ENCODE measurements around the gene SORCS1.
A peak's percentile ranks its signal among the peaks of the same experiment; 100 is the strongest.

Gene SORCS1

DNA sequence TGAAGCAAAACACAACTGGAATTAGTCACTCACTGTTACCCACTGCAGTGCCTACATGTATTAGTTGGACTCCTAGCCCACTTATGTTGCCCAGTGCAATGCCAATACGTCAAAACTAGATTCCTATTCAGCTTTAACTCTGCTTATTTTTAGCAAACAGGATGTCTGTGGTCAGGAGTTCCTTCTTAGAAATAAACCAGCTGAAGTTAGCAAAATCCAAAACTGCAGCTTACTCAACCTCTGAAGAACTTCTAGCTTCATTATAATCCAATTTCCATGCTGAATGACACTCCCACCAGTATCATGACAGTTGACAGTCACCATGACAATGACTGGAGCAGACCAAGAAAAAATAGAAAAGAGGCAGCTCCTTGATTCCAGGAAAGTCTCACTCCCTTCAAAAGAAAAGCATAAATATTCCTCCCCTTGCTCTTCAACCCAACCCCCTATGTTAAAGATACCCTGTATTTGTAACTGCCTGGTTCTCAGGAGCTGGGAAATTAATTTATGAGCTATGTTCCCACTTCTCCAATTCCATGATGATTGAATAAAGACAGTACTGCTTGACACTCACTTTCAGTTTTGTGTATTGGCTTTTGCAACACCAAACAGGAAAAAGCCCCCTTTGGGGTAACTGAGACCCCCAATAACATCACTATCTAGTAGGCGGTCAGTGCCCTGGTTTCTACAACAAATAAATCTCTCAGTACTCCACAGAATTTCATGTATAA lies 327.4 kb downstream of the SORCS1 start:
- peaks cover 0 to 6% of the 10 kb centered on the region in 2 donors for H3K4me1 Mint-ChIP-seq (ENCODE audit: low read depth in 2 of 2)
- H3K9me3 Mint-ChIP-seq: peaks cover 0 to 2% of the 10 kb centered on the region in 2 donors
- peak; percentile 22 for ATAC-seq (replicated peaks)
- no peak for DNase-seq
- no peaks in the 10 kb centered on the region for H3K36me3 Mint-ChIP-seq (ENCODE audit: insufficient read depth)
- no peak overlapping the region for H3K27ac Mint-ChIP-seq
- no peaks in the 10 kb centered on the region for H3K27me3 Mint-ChIP-seq
- H3K4me3 Mint-ChIP-seq: no peak overlapping the region

DNA sequence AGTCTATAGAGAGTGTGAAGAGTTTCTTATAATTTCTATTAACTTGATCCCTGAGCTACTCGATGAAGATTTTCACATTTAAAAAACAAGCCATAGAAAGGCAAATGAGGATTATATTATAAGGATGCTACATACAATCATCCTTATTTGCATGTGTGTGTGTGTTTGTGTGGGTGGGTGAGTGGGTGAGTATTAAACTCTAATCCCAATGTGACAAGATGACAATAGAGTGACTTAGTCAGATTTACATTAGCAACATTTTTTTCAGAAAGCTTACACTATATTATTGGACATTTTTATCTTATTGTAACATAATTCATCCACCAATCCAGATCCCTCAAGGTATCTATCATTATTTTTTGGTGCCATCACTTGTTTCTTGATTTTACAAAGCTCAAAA lies 331.7 kb downstream of the SORCS1 start:
- ATAC-seq (replicated peaks) (no peak), DNase-seq (no peak)
- Mint-ChIP-seq H3K4me1 (ENCODE audit: low read depth in 2 of 2) (peaks cover 0 to 6% of the 10 kb centered on the region in 2 donors), H3K36me3 (ENCODE audit: insufficient read depth) (no peaks in the 10 kb centered on the region), H3K9me3 (no peaks in the 10 kb centered on the region), H3K27ac (no peak overlapping the region), H3K27me3 (no peaks in the 10 kb centered on the region), H3K4me3 (no peak overlapping the region)

DNA sequence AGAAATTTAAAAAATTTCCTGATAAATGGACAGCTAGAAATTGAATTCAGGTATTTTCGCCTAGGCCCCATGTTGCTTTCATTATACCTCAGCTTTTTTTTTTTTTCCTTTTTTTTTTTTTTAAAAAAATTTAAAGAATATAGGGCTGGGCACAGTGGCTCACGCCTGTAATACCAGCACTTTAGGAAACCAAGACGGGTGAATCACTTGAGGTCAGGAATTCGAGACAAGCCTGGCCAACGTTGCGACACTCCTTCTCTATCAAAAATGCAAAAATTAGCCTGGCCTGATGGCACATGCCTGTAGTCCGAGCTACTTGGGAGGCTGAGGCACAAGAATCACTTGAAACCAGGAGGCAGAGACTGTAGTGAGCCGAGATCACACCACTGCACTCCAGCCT lies 334.0 kb downstream of the SORCS1 start:
- no peaks in the 10 kb centered on the region for H3K4me1 Mint-ChIP-seq (ENCODE audit: low read depth in 2 of 2)
- no peak overlapping the region for H3K27ac Mint-ChIP-seq
- ATAC-seq (replicated peaks): no peak
- no peak for DNase-seq
- H3K9me3 Mint-ChIP-seq: no peaks in the 10 kb centered on the region
- no peak overlapping the region for H3K4me3 Mint-ChIP-seq
- no peaks in the 10 kb centered on the region for H3K27me3 Mint-ChIP-seq
- H3K36me3 Mint-ChIP-seq (ENCODE audit: insufficient read depth): no peaks in the 10 kb centered on the region

DNA sequence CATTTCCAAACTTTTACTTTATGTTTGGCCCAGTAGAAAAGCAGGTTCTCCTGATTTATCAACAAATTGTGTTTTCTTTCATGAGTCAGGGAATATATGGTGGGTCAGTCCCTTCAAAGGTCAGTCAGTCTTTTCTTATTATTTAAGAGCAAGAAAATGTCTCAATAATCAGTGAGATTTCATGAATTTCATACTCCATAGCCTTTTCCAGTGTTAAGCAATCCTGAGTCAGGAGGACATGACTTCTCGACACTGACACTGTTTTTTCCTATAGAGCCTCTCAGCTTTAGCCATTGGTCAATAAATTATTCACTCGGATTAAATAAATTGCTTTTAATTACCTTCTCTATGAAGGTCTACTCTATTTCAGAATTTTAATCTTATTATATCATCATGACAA lies 334.5 kb downstream of the SORCS1 start:
- ATAC-seq (replicated peaks) (no peak), DNase-seq (no peak)
- Mint-ChIP-seq H3K27me3 (no peaks in the 10 kb centered on the region), H3K27ac (no peak overlapping the region), H3K9me3 (no peaks in the 10 kb centered on the region), H3K4me1 (ENCODE audit: low read depth in 2 of 2) (no peaks in the 10 kb centered on the region), H3K36me3 (ENCODE audit: insufficient read depth) (no peaks in the 10 kb centered on the region), H3K4me3 (no peak overlapping the region)

DNA sequence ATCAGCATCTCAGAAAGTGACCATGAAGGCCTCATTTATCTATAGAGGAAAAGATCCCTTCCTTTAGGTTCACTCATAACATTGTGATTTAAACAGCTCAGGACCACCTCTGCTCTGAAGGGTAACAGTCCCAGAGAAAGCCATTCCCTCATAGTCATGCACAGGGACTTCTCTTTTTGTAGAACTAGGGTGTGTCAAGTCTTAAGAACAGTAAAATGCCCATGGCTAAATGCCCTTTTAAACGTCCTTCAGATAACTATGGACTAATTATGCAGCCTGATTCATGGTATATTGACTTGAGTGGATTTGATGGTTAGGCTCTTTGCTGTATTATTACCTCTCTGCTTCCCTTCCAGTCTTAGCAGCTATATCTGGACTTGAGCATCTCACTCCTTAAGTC lies 337.8 kb downstream of the SORCS1 start:
- Mint-ChIP-seq H3K4me3 (no peak overlapping the region), H3K27me3 (no peaks in the 10 kb centered on the region), H3K27ac (no peak overlapping the region), H3K4me1 (ENCODE audit: low read depth in 2 of 2) (no peaks in the 10 kb centered on the region), H3K9me3 (no peaks in the 10 kb centered on the region), H3K36me3 (ENCODE audit: insufficient read depth) (no peaks in the 10 kb centered on the region)
- no peak for ATAC-seq (replicated peaks)
- DNase-seq: no peak

DNA sequence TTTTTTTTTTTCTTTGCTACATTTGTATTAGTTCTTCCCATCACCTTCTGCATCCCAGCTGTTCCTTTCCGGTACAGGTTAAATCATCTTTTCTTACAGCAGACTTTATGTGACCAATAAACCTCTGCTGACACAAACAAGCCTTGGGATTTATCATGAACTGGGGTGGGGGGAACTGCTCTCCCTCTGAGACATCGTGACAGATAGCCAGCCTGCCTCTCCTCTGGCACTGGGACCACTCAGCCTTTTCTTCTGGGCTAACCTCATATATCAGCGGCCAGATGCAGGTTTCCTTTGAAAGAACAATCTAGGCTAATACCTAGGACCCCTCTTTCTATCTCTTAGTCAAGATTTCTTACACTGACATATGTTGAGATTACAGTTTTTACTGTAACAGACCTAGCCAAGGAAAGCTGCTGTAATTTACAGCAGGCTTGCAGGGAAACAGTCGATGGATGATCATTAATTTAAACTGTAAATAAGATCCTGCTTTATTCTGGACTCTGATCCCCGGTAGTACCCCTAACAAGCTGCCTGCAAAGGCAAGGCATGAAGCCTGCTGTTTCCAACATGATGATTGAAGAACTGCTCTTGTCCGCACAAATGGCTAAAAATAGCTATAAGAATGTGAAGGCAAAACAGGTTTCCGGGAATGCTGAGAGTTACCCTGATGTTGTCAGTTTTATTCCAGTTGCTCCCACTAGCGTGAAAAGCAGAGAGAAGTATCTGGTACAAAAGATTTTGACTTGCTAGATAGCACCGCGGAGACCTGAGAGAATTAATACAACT lies 338.7 kb downstream of the SORCS1 start:
- no peak for DNase-seq
- Mint-ChIP-seq H3K27me3 (no peaks in the 10 kb centered on the region), H3K4me3 (no peak overlapping the region), H3K27ac (no peak overlapping the region), H3K9me3 (no peaks in the 10 kb centered on the region), H3K4me1 (ENCODE audit: low read depth in 2 of 2) (no peaks in the 10 kb centered on the region), H3K36me3 (ENCODE audit: insufficient read depth) (no peaks in the 10 kb centered on the region)
- ATAC-seq (replicated peaks): no peak

DNA sequence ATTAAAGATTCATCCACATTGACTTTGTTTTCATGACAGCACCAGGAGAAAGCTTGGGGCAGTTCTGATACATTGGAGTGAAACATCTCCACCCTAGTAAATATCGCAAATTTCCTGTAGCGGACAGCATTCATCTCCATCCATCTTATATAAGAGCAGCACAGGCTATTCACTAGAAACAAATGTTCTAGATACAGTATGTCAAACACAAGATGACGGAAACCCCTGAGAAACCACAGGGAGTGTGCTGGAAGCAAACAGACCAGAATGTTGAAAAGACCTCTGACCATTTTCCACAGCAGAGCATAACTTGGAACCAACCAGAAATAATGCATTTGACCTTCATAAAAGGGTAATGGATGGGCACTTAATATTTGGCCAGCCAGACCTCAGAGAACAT lies 343.9 kb downstream of the SORCS1 start:
- Mint-ChIP-seq H3K9me3 (peaks cover 0 to 10% of the 10 kb centered on the region in 2 donors), H3K36me3 (ENCODE audit: insufficient read depth) (no peaks in the 10 kb centered on the region), H3K27me3 (no peaks in the 10 kb centered on the region), H3K4me1 (ENCODE audit: low read depth in 2 of 2) (no peaks in the 10 kb centered on the region), H3K27ac (no peak overlapping the region), H3K4me3 (no peak overlapping the region)
- DNase-seq (no peak), ATAC-seq (replicated peaks) (no peak)

DNA sequence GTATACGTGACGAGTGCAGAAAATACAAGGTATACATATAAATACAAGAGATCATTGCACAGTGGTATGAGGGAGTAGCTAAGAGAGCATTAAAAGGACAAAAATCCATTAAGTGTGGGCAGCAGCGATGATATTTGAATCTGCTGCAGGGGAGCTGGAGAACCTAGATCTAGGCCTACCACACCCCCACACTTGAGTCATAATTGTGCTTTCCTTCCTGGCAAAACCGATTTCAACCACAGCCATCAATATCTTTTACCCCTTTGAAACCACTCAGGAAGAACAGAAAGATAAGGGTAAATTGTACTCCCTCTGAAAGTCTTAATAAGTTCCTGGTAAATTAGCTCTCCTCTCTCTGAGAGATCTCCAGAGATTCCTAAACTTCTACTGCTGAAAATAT lies 345.0 kb downstream of the SORCS1 start:
- ATAC-seq (replicated peaks) (no peak), DNase-seq (no peak)
- Mint-ChIP-seq H3K36me3 (ENCODE audit: insufficient read depth) (no peaks in the 10 kb centered on the region), H3K27ac (no peak overlapping the region), H3K4me1 (ENCODE audit: low read depth in 2 of 2) (no peaks in the 10 kb centered on the region), H3K4me3 (no peak overlapping the region), H3K9me3 (peaks cover 0 to 10% of the 10 kb centered on the region in 2 donors), H3K27me3 (no peaks in the 10 kb centered on the region)

DNA sequence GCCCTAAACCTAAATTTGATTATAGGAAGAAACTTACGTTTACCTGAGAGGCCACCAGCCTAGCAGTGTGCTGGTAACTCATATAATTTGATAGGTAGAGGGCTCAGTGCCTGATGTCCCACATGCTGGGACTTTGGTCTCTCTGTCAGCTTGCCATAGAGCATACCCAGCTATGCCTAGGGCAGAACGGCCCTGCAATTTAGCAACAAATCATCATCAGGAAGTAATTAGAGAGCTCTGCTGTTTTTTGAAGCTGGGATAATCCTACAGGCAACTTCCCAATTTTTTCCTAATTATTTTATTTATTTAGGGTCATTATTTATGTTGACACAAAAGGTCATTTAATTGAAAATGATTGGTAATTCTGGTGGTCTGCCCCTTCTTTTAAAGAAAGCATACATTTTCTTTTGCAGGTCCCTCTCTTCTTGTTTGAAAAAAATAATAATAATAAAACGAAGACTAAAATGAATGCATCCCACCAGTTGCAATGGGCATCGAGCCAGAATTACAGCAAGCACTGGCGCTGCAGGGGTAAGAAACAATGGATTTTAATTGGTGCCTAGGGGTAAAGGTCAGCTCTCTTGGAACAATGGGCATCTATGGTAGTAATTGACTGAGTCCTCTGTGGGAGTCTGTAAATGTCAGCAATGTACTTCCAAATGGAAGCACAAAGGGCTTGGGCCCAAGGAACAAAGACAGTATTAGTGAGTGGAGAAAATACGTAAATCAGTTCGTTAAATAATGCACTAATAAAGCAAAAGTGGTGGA lies 348.0 kb downstream of the SORCS1 start:
- H3K9me3 Mint-ChIP-seq: peaks cover 0 to 10% of the 10 kb centered on the region in 2 donors
- ATAC-seq (replicated peaks) (no peak), DNase-seq (no peak)
- H3K27ac Mint-ChIP-seq: no peak overlapping the region
- no peak overlapping the region for H3K4me3 Mint-ChIP-seq
- H3K4me1 Mint-ChIP-seq (ENCODE audit: low read depth in 2 of 2): no peaks in the 10 kb centered on the region
- no peaks in the 10 kb centered on the region for H3K27me3 Mint-ChIP-seq
- no peaks in the 10 kb centered on the region for H3K36me3 Mint-ChIP-seq (ENCODE audit: insufficient read depth)

DNA sequence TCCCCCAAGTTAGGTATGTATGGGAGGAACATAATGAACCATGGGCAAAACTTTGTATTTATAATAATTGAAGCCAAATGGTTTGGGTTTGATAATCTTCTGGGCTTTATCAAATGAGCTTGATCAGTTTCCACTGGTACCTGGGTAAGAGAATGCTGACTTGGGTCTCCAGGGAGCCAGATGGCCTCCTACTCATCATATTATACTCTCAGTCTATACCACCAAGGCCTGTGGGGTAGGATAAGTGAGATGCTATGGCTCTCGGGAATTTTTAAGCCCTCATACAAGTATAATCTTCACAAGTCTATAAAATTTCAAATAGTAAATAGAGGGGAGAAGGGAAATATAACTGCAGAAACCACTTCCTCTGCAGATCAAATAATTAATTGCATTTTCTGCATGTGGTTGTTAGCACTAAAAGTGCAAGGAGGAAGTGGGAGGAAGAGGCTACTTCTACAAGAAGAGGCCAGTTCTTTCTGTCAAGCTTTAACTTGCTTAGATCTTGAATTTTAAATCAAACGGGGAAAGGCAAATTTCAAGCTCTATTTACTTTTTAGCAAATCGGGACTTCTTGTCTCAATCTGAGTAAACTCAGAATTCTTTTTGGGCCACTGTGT lies 349.0 kb downstream of the SORCS1 start:
- Mint-ChIP-seq H3K36me3 (ENCODE audit: insufficient read depth) (no peaks in the 10 kb centered on the region), H3K4me3 (no peak overlapping the region), H3K9me3 (peaks cover 0 to 10% of the 10 kb centered on the region in 2 donors), H3K4me1 (ENCODE audit: low read depth in 2 of 2) (no peaks in the 10 kb centered on the region), H3K27ac (no peak overlapping the region), H3K27me3 (no peaks in the 10 kb centered on the region)
- ATAC-seq (replicated peaks): peak; percentile 32
- no peak for DNase-seq

DNA sequence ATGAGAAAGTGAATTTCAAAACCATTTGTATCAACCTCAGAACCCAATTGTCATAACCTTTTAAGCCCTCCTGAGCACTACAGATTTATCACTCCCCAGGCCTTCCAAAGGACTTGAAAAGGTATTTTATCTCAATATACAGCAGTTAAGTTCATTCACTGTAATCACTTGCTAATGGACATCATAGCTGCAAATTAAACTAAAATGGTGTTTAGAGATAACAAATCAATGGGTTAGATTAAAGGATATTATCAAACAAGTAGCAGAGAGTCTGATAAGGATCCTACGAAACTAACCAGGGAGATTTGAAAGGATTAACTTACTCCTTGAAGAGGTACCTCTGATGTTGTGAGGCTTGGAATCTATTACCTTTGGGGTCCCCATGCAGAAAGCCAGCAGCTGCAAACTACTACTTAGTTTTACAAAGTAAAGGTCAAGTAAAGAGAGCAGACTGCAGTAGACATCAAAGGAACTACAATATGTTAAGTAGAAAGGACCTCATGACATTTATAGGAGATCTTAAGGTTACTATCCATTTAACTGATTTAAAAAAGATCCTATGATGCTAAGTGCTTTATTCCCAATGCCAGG lies 359.4 kb downstream of the SORCS1 start:
- Mint-ChIP-seq H3K9me3 (peaks cover 0 to 5% of the 10 kb centered on the region in 2 donors), H3K4me3 (no peak overlapping the region), H3K4me1 (ENCODE audit: low read depth in 2 of 2) (no peaks in the 10 kb centered on the region), H3K36me3 (ENCODE audit: insufficient read depth) (no peaks in the 10 kb centered on the region), H3K27ac (no peak overlapping the region), H3K27me3 (no peaks in the 10 kb centered on the region)
- DNase-seq: no peak
- no peak for ATAC-seq (replicated peaks)

DNA sequence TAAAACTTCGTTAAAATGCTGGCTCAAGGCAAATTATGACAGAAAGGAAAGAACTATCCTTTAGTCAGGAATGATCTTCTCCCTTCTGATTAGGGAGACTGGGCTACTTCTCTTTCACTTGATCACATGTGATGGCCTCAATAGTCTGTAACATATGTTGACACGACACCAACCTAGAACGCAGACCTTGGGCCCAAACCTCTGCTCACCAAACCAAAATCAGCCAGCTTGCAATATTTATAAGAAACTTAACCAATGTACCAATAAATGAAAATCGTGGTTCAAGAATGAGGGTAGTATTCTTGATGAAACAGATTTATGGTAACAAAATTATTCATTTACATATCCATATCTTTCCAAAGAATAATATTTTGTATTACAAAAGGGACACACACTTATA lies 361.6 kb downstream of the SORCS1 start:
- H3K4me1 Mint-ChIP-seq (ENCODE audit: low read depth in 2 of 2): no peaks in the 10 kb centered on the region
- no peak overlapping the region for H3K27ac Mint-ChIP-seq
- no peaks in the 10 kb centered on the region for H3K36me3 Mint-ChIP-seq (ENCODE audit: insufficient read depth)
- H3K4me3 Mint-ChIP-seq: no peak overlapping the region
- ATAC-seq (replicated peaks): no peak
- peaks cover 0 to 5% of the 10 kb centered on the region in 2 donors for H3K9me3 Mint-ChIP-seq
- no peak for DNase-seq
- no peaks in the 10 kb centered on the region for H3K27me3 Mint-ChIP-seq

DNA sequence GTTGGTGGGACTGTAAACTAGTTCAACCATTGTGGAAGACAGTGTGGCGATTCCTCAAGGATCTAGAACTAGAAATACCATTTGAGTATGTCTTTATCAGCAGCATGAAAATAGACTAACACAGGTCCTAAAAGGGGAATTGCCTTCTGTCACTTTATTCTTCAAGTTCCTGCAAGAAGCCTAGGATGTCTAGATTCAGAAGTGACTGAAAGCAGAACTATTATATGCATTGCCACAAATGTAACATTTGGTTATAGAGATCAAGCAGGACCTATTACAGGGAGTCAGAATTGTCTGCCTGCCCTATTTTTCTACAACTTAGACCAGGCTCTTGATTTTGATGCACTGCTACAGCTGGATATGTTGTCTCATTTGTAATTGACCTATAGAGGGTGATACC lies 364.7 kb downstream of the SORCS1 start:
- Mint-ChIP-seq H3K36me3 (ENCODE audit: insufficient read depth) (no peaks in the 10 kb centered on the region), H3K9me3 (peaks cover 0 to 2% of the 10 kb centered on the region in 2 donors), H3K27ac (no peak overlapping the region), H3K4me3 (no peak overlapping the region), H3K27me3 (no peaks in the 10 kb centered on the region), H3K4me1 (ENCODE audit: low read depth in 2 of 2) (no peaks in the 10 kb centered on the region)
- DNase-seq (no peak), ATAC-seq (replicated peaks) (no peak)

Measured in effector memory CD8-positive, alpha-beta T cell (primary cell).